ENCODE results near the gene SLC9A3. TPM values are rescaled to one million over a fixed set of nuclear protein-coding genes. Genes with fewer than 3 reads are reported as not detected.

Gene SLC9A3
- total and polyA plus RNA-seq, 7 donors: 0.81 to 1.7 (median 1.2) TPM

DNA sequence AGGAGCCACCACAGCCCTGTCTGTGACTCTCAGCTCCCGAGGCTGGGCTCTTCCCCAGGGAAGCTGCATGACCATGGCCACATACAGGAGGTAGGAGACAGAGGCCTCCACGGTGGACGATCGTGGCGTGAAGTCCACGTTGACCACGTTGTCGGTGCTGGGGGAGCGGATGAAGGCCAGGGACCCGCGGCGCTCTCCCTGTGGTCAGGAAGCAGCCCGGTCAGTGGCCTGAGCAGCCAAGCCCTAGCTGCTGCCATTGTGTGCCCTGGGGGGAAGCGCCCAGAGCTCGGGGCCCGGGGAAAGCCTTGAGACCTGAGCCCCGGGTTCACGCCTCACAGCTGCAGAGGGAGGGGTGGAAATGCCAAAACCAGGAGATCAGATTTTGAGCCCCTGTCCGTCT lies 47.0 kb downstream of the SLC9A3 start:
- DNase-seq: no peak
- H3K36me3 ChIP-seq (ENCODE audit: insufficient read depth in 1 of 2, low read depth in 1 of 2): no peaks in the 10 kb centered on the region
- TF ChIP-seq, protein P1, sequence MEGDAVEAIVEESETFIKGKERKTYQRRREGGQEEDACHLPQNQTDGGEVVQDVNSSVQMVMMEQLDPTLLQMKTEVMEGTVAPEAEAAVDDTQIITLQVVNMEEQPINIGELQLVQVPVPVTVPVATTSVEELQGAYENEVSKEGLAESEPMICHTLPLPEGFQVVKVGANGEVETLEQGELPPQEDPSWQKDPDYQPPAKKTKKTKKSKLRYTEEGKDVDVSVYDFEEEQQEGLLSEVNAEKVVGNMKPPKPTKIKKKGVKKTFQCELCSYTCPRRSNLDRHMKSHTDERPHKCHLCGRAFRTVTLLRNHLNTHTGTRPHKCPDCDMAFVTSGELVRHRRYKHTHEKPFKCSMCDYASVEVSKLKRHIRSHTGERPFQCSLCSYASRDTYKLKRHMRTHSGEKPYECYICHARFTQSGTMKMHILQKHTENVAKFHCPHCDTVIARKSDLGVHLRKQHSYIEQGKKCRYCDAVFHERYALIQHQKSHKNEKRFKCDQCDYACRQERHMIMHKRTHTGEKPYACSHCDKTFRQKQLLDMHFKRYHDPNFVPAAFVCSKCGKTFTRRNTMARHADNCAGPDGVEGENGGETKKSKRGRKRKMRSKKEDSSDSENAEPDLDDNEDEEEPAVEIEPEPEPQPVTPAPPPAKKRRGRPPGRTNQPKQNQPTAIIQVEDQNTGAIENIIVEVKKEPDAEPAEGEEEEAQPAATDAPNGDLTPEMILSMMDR (IDR thresholded peaks at IDR 0.05): no peak
- no peak for ATAC-seq
- H3K4me3 ChIP-seq: no peak overlapping the region
- intact Hi-C loops (cut with DNase I): loop anchor here (10.0 kb wide), 1 partner anchor 138 kb away; the partner anchor contains the start of gene CEP72 (in 2 of the 2)
- peaks cover 9% of the 10 kb centered on the region for H3K4me1 ChIP-seq
- H3K27ac ChIP-seq: no peak overlapping the region
- WGBS, 3 donors: 55 to 68% (median 61%) methylated on average over 19 of the region's 19 CpGs
- no peaks in the 10 kb centered on the region for H3K9me3 ChIP-seq
- H3K27me3 ChIP-seq (ENCODE audit: insufficient read depth in 3 of 3, low read length in 2 of 3): peaks cover 0 to 69% (median 35%) of the 10 kb centered on the region in 3 donors

DNA sequence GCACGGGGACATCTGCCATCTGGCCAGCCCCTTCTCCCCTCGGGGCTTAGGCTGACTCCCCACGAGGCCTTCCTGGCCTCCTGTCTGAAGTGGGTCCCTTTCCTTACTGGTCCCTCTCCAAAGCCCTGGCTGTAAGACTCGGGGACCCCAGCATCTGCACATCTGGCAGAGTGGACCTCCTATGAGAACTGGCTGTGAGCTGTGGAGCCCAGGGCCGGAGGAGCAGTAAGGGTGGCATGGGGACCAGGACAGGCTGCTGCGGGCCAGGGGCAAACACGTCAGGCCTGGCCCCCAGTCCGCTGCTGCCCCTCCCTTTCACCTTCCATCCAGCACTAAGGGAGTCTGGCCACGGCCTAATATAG lies 47.5 kb downstream of the SLC9A3 start:
- H3K4me3 ChIP-seq: no peak overlapping the region
- peaks cover 0 to 67% (median 35%) of the 10 kb centered on the region in 3 donors for H3K27me3 ChIP-seq (ENCODE audit: insufficient read depth in 3 of 3, low read length in 2 of 3)
- no peak for ATAC-seq
- H3K36me3 ChIP-seq (ENCODE audit: insufficient read depth in 1 of 2, low read depth in 1 of 2): no peaks in the 10 kb centered on the region
- peaks cover 13% of the 10 kb centered on the region for H3K4me1 ChIP-seq
- TF ChIP-seq, protein P1 (IDR thresholded peaks at IDR 0.05): no peak
- WGBS, 3 donors: 43 to 62% (median 54%) methylated on average over 8 to 9 of the region's 9 CpGs
- no peak overlapping the region for H3K27ac ChIP-seq
- intact Hi-C loops (cut with DNase I): loop anchor here (10.0 kb wide), 1 partner anchor 138 kb away; the partner anchor contains the start of gene CEP72 (in 2 of the 2)
- no peaks in the 10 kb centered on the region for H3K9me3 ChIP-seq
- DNase-seq: peak; percentile 10 to 36

DNA sequence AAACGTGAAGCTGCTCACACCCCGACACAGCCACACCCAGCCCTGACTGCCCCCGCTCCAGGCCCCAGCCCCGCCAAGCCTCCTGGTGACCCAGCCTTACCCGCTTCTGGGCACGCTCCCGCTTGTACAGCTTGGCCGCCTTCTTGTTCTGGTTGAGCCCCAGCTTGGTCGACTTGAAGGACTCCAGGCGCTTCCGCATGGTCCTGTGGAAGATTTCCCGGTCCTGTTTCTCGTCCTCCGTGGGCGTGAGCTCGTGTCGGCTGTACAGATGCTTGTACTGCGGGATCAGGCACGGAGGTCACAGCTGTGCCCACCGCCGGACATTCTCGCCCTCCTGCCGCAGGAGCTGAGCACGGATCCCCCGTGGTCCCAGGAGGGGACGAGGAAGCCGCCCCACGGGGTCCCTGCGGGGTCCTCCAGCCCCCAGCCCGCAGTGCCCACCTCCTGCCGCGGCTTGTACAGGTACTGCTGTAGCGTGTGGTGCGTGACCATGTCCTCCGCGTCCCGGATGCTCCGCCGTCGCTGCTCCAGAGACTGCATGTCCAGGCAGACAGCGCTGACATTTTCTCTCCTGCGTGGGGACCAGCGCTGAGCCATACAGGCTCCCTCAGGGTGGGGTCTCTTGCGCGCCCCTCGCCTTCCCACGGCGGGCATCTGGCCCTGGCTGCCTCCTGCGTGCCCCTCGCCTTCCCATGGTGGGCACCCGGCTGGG lies 48.0 kb downstream of the SLC9A3 start:
- H3K4me1 ChIP-seq: peaks cover 14% of the 10 kb centered on the region
- TF ChIP-seq, protein P1 (IDR thresholded peaks at IDR 0.05): no peak
- 67 to 71% (median 67%) methylated on average over 50 to 51 of the region's 51 CpGs for WGBS, 3 donors
- H3K9me3 ChIP-seq: no peaks in the 10 kb centered on the region
- no peak for ATAC-seq
- no peak overlapping the region for H3K27ac ChIP-seq
- DNase-seq: peak; percentile 19 to 50
- peaks cover 0 to 64% (median 35%) of the 10 kb centered on the region in 3 donors for H3K27me3 ChIP-seq (ENCODE audit: insufficient read depth in 3 of 3, low read length in 2 of 3)
- intact Hi-C loops (cut with DNase I): loop anchor here (10.0 kb wide), 1 partner anchor 139 kb away; the partner anchor contains the start of gene CEP72 (in 2 of the 2)
- H3K36me3 ChIP-seq (ENCODE audit: insufficient read depth in 1 of 2, low read depth in 1 of 2): no peaks in the 10 kb centered on the region
- no peak overlapping the region for H3K4me3 ChIP-seq

DNA sequence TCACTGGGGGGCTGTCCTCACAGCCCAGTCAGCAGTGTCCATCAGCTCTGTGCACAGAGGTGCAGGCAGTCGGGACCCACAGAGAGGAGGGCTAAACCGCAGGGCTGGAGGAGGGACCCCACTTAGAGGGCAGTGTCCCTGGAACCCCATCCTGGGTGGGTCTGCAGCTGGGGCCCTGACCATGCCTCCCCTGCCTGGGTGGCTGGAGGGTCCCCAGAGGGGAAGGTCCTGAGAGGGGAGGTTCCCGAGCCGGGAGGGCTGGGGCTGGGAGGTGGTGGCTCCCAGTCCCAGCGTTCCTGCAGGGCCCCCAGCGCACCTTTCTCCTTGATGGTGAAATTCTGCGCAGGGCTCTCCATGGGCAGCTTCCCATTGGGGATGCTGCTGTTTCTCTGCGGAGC lies 48.5 kb downstream of the SLC9A3 start:
- Histone ChIP-seq H3K27ac (no peak overlapping the region), H3K36me3 (ENCODE audit: insufficient read depth in 1 of 2, low read depth in 1 of 2) (peaks cover 0 to 4% of the 10 kb centered on the region in 2 donors), H3K9me3 (no peaks in the 10 kb centered on the region), H3K4me3 (no peak overlapping the region), H3K4me1 (peaks cover 14% of the 10 kb centered on the region), H3K27me3 (ENCODE audit: insufficient read depth in 3 of 3, low read length in 2 of 3) (peaks cover 0 to 58% (median 33%) of the 10 kb centered on the region in 3 donors)
- no peak for ATAC-seq
- 57 to 67% (median 57%) methylated on average over 5 to 8 of the region's 8 CpGs for WGBS, 3 donors
- intact Hi-C loops (cut with DNase I): loop anchor here (10.0 kb wide), 1 partner anchor 139 kb away; the partner anchor contains the start of gene CEP72 (in 2 of the 2)
- TF ChIP-seq, protein P1 (IDR thresholded peaks at IDR 0.05): no peak
- peak; percentile 11 to 50 for DNase-seq

Measured in psoas muscle (tissue), 8 donors.